HG03139 (cell line): Measurements from ENCODE around the gene BANF2.
"Not testable (repeated sequence)": the region's sequence is repeated elsewhere in the genome, so short reads cannot be mapped to it uniquely, and the experiment has no call there.

Source experiments
- ATAC-seq: cut with Tn5 transposase; IDR thresholded peaks from one replicate; pipeline ENCODE4 v1.9.1; 2021; ENCODE audit not compliant: unreplicated experiment

BANF2 gene

GRCh38 chr20:17761604-17762003 lies 61.8 kb downstream of the BANF2 start:
- no peak for ATAC-seq

DNA sequence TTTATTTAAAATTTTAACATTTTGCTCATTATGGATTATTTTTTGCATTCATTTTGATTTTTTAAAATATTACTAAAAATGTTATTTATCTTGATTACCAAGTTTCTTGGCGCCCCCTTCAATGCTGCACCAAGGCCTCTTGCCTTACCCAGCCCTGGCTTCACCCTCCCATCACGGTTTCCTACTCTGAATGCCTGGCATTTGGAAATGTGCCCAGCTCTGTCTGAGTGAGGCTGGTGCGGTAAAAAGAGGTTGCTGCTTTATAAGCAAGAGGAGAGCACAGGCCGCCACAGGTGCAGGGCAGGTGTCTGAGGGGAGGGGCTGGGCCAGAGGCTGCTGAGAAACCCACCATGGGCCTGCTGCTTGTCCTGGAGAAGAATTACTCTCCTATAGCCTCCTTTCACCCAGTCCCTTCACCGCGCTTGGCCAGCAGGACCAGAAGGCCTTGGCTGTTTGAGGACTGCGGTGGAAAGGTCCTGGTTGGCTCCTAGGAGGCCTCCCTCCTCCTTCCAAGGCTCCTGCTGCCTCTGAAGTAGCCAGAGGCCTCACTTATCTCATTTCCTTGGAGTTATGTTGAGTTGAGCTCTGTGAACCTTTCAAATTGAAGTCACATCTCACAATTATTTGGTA lies 62.6 kb downstream of the BANF2 start:
- no peak for ATAC-seq

GRCh38 chr20:17762873-17763557 lies 63.2 kb downstream of the BANF2 start:
- ATAC-seq, result no peak

GRCh38 chr20:17765017-17765416 lies 65.3 kb downstream of the BANF2 start:
- no peak for ATAC-seq

DNA sequence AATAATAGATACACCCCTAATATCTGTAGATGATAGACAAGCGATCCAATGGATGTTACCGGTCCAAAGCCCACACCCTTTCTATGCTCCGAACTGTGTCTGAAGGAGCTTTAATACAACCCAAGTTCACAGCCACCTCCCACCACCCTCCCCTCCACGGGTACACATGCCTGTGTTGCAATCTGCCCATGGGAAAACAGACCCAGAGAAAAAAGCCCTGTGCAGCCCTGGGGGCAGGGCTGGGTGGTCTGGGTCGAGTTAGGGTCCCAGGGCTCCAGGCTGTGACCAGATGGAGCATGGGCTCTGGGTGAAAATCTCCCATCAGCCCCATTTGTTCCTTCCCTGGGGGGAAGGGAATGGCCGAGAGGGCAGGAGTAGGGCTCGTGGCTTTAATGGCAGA lies 65.8 kb downstream of the BANF2 start:
- no peak for ATAC-seq

DNA sequence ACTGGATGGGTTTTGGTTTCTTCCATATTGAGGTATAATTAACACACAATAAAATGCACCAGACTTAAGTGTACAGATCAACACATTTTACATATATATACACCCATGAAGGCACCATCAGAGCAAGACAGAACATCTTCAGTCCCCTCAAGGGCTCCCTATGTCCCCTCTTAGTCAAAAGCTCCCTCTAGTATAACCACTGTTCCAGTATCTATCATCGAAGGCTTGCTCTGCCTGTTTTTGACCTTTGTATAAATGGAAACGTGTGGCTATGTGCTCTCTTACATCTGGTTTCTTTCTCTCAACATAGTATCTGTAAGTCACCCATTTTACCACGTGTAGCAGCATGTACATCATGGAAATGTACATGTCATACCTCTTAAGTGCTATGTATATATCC lies 66.5 kb downstream of the BANF2 start:
- ATAC-seq, result no peak

- ATAC-seq, result no peak
Measured at GRCh38 chr20:17767624-17768023, 67.9 kb downstream of the BANF2 start.

DNA sequence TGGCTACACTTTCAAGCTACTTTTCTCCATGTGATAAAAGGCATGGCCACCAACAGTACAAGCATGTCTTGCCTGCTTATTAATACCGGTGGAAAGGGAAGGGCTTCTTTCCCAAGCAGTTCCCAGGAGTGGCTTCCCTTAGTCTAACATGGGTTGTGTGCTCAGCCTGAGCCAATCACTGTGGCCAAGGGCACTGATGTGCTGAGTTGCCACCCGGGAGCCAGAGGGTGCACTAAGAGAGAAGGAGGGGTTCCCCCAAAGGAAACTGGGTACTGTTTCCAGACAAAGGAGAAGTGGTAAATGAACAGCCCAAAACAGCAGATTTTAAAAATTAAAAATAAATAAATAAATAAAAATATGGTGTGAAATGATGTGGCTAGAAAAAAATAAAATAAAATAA lies 68.5 kb downstream of the BANF2 start:
- ATAC-seq, result no peak

DNA sequence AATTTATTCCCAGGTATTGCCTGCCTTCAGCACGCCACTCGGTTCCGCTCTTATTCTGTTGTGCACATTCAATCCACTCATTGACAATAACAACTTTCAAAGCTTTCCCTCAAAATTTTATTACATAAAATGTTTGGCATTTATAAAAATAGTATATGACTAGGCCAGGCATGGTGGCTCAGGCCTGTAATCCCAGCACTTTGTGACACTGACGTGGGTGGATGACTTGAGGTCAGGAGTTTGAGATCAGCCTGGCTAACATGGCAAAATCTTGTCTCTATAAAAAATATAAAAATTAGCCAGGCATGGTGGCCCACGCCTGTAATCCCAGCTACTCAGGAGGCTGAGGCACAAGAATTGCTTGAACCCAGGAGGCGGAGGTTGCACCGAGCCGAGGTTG lies 70.0 kb downstream of the BANF2 start:
- ATAC-seq, result not testable (repeated sequence)

DNA sequence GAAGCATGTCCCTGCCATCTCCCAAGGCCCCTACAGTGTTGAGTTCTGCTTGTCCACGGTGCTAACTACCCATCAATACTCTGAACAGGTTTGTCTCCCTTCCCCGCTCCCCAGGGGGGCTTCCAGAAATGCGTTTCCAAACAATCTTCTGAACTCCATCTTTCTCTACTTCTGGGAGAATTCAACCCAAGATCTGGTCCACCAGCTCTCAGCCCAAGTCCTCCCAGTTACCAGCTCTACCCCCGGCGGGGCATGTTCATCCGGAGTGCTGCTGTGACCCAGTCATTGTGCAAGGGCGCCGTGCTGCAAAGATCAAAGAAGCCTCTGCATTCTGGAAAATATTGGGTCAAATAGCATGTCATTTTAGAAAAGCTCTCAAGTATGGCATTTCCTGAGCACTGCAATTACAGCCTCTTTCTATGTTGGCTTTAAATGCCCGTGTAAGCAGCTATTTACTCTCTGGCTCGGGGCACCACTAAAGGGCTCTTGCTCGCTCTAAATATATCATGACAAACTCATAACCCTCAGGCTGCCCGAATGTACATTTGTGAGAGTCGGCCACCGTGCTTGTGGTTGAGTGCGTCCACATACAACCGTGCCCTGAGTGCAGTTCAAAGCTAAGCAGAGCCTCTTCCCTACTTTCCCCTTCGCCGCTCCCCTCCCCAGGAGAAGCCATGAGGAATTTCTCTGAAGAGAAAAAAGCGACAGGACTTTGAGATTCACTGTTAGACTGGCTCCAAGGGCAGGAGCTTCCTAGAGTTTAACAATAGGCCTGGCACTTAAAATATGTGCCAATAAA lies 71.6 kb downstream of the BANF2 start:
- ATAC-seq, result no peak

- no peak for ATAC-seq
Measured at GRCh38 chr20:17772005-17772343, 72.2 kb downstream of the BANF2 start.

- no peak for ATAC-seq
Measured at GRCh38 chr20:17773619-17774018, 73.9 kb downstream of the BANF2 start.

DNA sequence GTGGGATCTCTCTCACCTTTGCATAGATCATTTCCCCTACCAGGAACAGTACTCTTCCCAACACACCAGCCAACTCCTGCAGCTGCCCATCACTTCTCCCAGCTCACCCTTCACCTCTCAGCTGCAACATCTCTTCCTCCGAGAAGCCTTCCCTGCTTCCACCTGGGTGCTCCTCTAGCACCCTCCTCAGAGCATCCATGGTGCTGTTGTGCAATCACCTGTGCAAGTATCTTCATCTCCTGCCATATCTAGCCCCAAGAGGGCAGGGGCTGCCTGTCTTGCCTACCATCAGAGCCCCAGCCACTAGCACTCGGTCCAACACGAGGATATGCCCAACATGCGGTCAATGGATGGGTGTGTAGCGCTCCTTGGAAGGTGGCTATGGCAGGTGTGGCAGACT lies 75.8 kb downstream of the BANF2 start:
- no peak for ATAC-seq

DNA sequence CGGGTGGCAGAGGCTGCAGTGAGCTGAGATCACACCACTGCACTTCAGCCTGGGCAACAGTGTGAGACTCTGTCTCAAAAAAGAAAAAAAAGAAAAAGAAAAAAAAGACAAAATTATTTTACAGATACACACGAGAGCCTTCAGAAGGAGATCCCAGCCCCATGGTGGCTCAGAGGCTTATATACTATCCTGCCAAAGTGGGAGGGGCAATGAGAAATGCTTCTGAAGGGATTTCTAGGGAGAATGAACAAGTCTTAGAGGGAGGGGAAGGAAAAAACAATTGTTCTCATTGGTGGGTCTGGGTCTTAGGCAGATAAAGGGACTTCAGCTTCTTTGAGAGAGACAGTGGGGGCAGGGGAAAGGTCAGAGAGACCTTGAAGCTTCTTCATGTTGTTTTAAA lies 76.8 kb downstream of the BANF2 start:
- no peak for ATAC-seq

GRCh38 chr20:17779011-17779410 lies 79.2 kb downstream of the BANF2 start:
- ATAC-seq, result not testable (repeated sequence)

DNA sequence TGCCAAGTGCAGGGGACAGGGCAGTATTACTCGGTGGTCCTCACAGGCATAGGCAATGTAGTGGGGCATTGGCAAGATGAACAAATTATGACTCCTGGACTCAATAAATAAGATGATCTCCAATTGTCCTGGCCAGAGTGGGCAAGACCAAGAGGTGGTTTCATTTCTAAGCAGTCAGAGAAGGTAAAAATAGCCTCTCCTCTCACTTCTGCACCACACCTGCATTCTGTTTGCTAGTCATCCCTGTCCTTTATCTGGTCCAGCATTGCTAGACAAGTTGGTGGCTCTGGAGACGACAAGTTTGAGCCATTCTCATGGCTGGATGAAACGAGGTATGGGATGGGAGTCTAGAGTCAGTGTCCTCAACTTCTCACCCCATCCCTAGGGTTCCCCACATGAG lies 83.0 kb downstream of the BANF2 start:
- ATAC-seq, result no peak

DNA sequence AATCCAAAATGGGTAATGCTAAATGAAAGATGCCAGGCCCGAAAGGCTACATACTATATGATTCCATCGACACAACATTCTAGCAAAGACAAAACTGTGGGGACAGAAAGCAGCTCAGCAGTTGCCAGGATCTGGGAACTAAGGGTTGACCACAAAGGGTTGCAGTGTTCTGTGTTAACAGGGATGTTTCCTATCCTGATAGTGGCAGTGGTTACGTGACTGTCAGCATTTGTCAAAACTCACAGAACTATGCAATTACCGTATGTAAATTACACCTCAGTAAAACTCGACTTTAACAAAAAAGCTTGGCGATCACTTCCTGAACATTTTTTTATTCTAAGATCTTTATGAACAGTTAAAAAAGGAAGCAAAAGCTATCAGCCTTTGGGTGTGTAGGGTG lies 83.9 kb downstream of the BANF2 start:
- ATAC-seq, result no peak

GRCh38 chr20:17785007-17785406 lies 85.2 kb downstream of the BANF2 start:
- no peak for ATAC-seq
